Fibroblast of skin of abdomen (primary cell): ENCODE measurements around the gene RELN.
"Not testable (repeated sequence)": the region's sequence is repeated elsewhere in the genome, so short reads cannot be mapped to it uniquely, and the experiment has no call there.

ENCODE experiments used
- DNase-seq: peaks from one replicate; pipeline ENCODE4 v3.0.0-alpha.2; 2013

The RELN gene

DNA sequence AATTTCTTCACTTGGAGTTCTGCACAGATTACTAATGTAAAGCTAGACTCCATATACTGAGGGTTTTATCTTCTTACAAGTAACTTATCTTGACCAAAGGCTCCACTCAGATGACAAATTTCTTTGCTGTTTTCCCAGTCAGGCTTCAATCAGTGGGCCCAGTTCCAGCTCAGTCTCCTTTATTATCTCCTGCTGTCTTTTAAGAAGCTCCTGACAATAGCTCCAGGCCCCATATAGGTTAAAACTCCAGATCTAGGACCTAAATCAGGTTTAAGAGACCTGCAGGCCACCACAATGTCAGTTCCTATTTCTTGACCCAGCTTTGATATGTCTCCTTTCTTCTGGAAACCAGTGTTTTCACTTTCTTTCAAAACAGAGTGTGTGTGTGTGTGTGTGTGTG is 165.2 kb downstream of the RELN start:
- DNase-seq, result no peak

- no peak for DNase-seq
Observed at GRCh38 chr7:103823084-103823483, 166.4 kb downstream of the RELN start.

DNA sequence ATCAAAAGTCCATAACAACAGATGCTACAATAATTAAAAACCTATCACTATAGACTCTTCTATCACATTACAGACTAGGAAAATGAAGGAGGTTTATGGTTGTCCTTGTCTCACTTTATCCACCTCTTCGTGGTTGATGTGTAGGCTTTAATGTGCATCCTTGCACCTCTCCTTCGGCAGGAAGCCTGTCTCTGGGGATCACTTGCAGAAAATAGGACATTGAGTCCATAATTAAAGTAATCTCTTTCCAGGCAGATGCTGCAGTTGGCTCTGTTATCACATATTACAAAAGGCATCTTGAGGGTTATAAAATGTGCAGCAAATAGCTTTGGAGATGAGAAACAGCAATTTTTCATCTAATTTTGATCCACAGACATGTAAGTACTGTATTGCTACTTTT is 168.4 kb downstream of the RELN start:
- no peak for DNase-seq

GRCh38 chr7:103815972-103816371 is 173.5 kb downstream of the RELN start:
- not testable (repeated sequence) for DNase-seq

DNA sequence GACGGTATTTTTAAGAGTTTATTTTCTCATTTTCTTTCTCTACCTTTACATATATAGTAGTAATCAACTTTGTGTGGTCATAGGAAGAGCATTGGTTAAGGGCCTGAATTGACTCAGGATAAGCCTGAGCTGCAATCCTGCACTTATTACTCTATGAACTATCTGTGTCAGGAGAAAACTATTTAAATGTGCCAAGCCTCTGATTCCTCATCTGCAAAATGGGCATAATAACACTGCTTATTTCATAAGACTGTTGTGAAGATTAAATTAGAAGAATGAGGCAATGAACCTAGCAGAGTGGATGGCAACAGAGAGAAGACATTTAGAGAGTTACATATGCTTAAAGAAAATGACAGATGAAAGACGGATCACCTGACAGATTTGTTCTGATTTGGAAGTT is 175.5 kb downstream of the RELN start:
- DNase-seq, result no peak

- DNase-seq, result no peak
Observed at GRCh38 chr7:103811997-103812396, 177.5 kb downstream of the RELN start.

GRCh38 chr7:103811290-103811689 is 178.2 kb downstream of the RELN start:
- DNase-seq, result no peak

- DNase-seq, result no peak
Observed at GRCh38 chr7:103810112-103810744, 179.2 kb downstream of the RELN start.

DNA sequence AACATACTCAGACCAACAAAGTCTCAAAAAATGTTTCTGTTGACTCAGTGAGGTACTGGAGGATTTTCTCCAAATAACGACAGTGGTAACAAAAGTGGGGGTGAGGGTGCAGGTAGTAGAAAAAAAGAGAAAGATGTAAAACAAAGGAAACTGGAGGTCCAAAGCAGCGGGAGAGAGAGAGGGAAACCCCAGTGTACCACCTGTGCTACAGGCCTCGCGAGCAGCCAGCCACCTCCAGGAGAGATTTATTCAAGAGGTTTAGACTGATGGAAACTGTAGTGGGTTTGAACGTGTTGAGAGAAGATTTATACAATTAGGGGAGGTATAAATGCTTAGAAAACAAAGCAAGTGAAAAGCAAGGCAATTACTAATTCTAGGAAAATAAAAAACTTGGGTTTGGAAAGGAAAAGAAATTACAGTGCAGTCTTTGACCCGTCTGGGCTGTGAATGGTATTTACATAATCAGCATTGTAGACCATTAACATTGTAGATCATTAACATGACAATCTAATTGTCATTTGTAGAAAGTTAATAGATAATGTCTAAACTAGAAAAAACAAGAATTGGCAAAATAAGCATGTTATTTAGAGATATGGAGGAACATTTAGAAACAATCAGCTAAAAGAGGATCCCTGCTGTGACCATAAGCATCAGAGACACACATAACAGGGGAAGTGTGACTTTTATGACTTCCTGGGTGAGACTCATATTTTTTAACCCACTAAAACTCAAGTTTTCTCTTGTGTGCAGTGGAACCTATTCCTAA is 180.0 kb downstream of the RELN start:
- no peak for DNase-seq

- DNase-seq, result no peak
Observed at GRCh38 chr7:103805346-103805745, 184.1 kb downstream of the RELN start.

DNA sequence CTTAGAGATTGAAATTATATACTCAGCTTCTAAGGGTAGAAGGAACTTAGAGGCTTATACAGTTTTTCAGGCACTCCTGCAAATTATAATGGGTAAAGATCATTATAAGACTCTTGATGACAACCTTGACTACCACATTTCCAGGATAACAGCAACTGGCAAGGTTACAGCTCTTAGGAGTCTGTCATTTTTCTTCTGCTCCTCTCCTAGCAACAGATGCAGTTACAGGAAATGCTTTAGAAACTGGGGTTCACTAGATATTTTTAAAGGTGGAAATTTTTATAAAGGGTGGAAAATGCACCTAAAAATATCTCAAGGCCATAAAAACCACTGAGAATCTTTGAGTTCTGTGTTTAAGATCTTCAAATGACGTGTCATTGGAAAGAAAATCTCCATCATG is 185.8 kb downstream of the RELN start:
- DNase-seq, result no peak

DNA sequence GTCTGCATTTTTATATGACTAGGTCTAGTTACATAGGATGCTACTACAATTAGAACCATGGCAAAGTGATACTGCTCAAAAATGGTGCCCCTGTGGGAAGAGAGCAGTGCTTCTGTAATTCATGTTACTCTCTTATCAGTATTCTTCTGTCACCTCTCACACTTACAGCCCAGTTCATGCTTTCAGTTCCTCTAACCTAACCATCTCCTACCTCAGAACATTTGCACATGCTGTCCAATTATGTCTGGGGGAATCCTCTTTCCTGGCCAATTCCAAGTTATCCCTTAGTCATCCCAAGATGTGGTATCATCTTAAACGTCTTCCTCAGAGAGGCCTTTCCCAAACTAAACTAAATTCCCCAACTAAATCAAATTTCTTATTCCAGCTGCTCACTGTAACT is 190.2 kb downstream of the RELN start:
- no peak for DNase-seq

DNA sequence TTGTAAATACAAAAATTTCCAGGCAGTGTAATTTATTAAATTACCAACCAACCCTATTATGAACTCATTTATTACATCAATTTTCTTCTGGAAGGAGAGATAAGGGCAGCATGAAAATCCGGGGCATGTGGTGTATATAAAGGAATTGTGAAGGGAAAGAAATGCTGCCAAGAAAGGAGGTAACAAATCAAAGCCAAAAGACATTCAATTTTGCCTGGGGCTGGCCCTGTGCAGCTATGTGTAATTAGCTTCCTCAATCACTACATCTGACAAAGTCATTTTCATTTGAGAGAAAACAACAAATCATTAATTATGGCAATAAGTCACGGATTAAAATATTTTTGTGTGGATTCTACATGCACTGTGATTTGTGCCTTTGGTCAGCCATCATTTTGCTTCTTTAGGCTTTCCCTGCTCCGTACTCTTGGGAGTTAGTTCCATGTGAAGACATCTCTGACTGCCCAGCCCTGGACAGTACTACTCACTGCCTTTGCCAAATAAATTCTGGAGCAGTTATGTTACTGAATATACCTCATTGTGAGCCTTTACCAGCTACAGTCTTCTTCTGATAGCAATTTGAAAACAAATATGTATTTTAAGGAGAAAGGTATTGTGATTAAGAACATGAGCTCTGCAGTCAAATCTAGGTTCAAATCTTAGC is 191.7 kb downstream of the RELN start:
- DNase-seq, result no peak

DNA sequence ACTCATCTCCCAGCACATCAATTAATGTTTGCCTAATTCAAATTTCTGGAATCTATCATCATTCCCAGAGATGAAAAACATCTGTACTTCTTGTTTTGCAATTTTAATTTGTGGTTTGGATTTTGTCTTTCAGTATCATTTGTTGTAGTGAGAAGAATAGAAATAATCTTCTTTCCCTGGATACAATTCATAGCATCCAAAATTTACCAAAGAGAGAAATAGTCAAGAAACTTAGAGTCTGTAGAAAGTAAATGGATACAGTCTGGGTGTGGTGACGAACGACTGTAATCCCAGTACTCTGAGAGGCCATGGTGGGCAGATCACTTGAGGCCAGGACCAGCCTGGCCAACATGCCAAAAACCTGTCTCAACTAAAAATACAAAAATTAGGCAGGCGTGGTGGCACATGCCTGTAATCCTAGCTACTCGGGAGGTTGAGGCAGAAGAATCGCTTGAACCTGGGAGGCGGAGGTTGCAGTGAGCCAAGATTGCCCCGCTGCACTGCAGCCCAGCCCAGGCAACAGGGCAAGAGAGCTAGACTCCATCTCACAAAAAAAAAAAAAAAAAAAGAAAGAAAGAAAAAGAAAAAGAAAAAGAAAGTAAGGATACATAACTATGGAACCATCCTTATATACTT is 193.0 kb downstream of the RELN start:
- no peak for DNase-seq

- no peak for DNase-seq
Observed at GRCh38 chr7:103795787-103796186, 193.7 kb downstream of the RELN start.

DNA sequence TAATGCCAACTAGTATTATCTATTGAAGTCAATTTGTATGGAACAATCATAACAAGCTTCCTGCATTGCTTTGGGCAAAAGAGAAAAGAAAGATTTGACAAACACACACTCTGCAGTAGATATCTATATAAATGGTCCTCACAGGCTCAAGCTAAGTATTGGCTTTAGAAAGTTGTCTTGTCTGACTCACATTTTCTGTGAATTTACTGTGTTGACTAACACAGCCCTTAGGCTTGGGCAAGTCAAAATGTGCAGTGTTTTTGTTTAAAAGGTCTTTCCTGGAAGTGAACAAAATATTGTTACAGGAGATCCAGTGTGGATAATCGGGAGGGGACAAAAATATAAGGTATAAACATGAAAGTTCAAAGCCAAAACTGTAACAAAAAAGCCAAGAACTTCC is 194.4 kb downstream of the RELN start:
- DNase-seq, result no peak

GRCh38 chr7:103794424-103794823 is 195.0 kb downstream of the RELN start:
- no peak for DNase-seq

GRCh38 chr7:103793614-103794013 is 195.8 kb downstream of the RELN start:
- DNase-seq, result no peak

- no peak for DNase-seq
Observed at GRCh38 chr7:103791894-103792293, 197.6 kb downstream of the RELN start.

- not testable (repeated sequence) for DNase-seq
Observed at GRCh38 chr7:103787041-103787440, 202.4 kb downstream of the RELN start.

- no peak for DNase-seq
Observed at GRCh38 chr7:103784646-103785286, 204.7 kb downstream of the RELN start.

- DNase-seq, result no peak
Observed at GRCh38 chr7:103781409-103781808, 208.0 kb downstream of the RELN start.

DNA sequence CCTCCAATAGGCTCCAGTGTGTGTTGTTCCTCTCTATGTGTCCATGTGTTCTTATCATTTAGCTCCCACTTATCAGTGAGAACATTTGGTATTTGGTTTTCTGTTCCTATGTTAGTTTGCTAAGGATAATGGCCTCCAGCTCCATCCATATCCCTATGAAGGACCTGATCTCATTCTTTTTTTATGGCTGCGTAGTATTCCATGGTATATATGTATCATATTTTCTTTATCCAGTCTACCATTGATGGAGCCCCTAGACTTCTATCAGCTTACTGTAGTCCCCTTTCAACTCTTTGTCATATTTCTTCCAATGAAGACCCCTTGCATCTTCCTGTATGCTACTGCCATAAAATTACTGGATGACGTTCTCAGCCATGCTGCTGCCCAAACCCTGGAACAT is 208.9 kb downstream of the RELN start:
- not testable (repeated sequence) for DNase-seq
